Upper lobe of left lung (tissue), 4 donors: ENCODE data around the gene ZNF546.
"Not testable (repeated sequence)": the region's sequence is repeated elsewhere in the genome, so short reads cannot be mapped to it uniquely, and the experiment has no call there.

Source experiments
- CTCF ChIP-seq, 6 experiments: fragments of 450-650 bp in 4 of 6; fragments of 200-600 bp in 2 of 6; sonication (generic) in 2 of 6; IDR thresholded peaks; one replicate each; pipeline ENCODE4 v1.5.1; 2016 to 2019; ENCODE audit warnings: antibody characterized with exemption in 6 of 6
- EP300 ChIP-seq, 4 donors: sonication (generic); formaldehyde crosslinking; IDR thresholded peaks; one replicate each; pipeline ENCODE4 v1.5.1; 2017; ENCODE audit warnings: antibody characterized with exemption in 4 of 4, control low read depth in 2 of 4

- TF ChIP-seq CTCF, EP300 (IDR thresholded peaks at IDR 0.05): not testable (repeated sequence)
Observed at GRCh38 chr19:40038047-40038446, 41.2 kb downstream of the ZNF546 start.
